Small intestine (tissue), 7 donors: ENCODE measurements around the gene CYP2A7. TPM values are rescaled to one million over a fixed set of nuclear protein-coding genes. Genes with fewer than 3 reads are reported as not detected.
"Not testable (repeated sequence)": the region's sequence is repeated elsewhere in the genome, so short reads cannot be mapped to it uniquely, and the experiment has no call there.

Source experiments
- DNase-seq, 2 donors: peaks; one replicate each; pipeline versions ENCODE4 v3.0.0 to v3.0.0-alpha.2; 2013
- FAIRE-seq: peaks from 2 replicates; lab custom pipeline; 2012; peaks lifted over from hg19 to GRCh38; lab: Jason Lieb, UNC
- H3K27ac ChIP-seq, 3 donors: one replicate each; pipeline ENCODE4 v1.5.1; 2013; ENCODE audit warnings: low read length in 2 of 3, mild to moderate bottlenecking in 2 of 3, control low read depth in 1 of 3, inconsistent platforms in 1 of 3, low read depth in 1 of 3, moderate library complexity in 1 of 3
- H3K27me3 ChIP-seq, 3 donors: one replicate each; pipeline ENCODE4 v1.6.1; 2013; ENCODE audit warnings: low read length in 3 of 3, inconsistent platforms in 1 of 3; ENCODE audit not compliant: control insufficient read depth in 3 of 3, insufficient read depth in 3 of 3
- H3K36me3 ChIP-seq, 3 donors: one replicate each; pipeline ENCODE4 v1.6.1; 2013; ENCODE audit warnings: low read length in 3 of 3, inconsistent platforms in 1 of 3, low read depth in 1 of 3, mild to moderate bottlenecking in 1 of 3, moderate library complexity in 1 of 3; ENCODE audit not compliant: control insufficient read depth in 3 of 3, insufficient read depth in 2 of 3
- H3K4me1 ChIP-seq, 3 donors: one replicate each; pipeline ENCODE4 v1.6.1; 2013; ENCODE audit warnings: low read length in 2 of 3, inconsistent platforms in 1 of 3, low read depth in 1 of 3, mild to moderate bottlenecking in 1 of 3, moderate library complexity in 1 of 3; ENCODE audit not compliant: control insufficient read depth in 3 of 3, insufficient read depth in 2 of 3
- H3K4me3 ChIP-seq, 3 donors: one replicate each; pipeline ENCODE4 v1.5.1; 2013; ENCODE audit warnings: low read length in 3 of 3, control low read depth in 1 of 3, inconsistent platforms in 1 of 3, low read depth in 1 of 3, mild to moderate bottlenecking in 1 of 3, moderate library complexity in 1 of 3
- H3K9me3 ChIP-seq, 2 donors: one replicate each; pipeline ENCODE4 v1.6.1; 2013; ENCODE audit warnings: low read depth in 1 of 2, low read length in 1 of 2; ENCODE audit not compliant: control insufficient read depth in 2 of 2, insufficient read depth in 1 of 2
- WGBS, 3 donors: extraction: QIAGEN DNeasy Blood & Tissue Kit; methylation state at CpG; one replicate each; pipeline ENCODE4 v1.1.7; 2013; 5-methylcytosine and 5-hydroxymethylcytosine counted together
- polyA plus RNA-seq, 4 donors: library from polyadenylated mRNA; stranded (reverse) in 3 of 4; unstranded in 1 of 4; fragments of 200-250 nt in 3 of 4; fragments of 120-200 nt in 1 of 4; gene quantifications; one replicate each; pipeline versions ENCODE4 v1.2.1 to v1.2.3, GENCODE V29; 2013
- donor health status: healthy with polysubstance abuse.
- donor health status: control.
- donor health status: control.
- donor health status: Bipolar disorder and iron deficiency.
- donor health status: healthy.

CYP2A7 gene
- polyA plus RNA-seq, 4 donors, result 0.13 TPM; not detected in 3

DNA sequence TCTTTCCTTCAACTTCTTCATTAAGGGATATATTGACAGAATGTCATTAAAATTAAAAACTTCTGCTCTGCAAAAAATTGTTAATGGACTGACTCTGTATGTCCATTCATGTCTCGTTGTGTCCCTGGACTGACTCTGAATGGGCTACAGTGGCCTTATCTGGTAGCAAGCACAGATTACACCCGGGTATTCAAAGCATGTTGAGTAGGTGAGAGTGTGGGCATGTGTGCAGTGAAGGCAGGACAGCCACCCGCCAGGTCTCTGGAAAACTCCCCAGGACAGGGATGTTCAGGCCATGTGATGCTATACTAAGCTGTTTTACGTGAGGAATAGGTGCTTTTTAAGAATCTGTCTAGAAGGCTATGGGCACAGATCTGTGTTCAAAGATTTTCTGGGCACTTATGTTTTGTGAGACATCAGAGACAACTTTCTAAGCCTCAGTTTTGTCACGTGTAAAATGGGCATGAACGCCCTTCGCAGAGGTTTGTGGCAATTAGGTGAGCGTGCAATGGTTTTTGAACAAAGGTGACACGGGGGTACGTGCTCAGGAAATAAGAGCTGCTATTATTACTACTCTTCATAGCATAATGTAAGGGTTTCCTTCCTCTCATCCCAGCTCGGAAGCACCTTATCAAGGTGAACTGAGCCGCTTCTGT lies 38.9 kb downstream of the CYP2A7 start:
- H3K27ac ChIP-seq, result peak overlapping the region in 1 of 3 donors; percentile 1
- DNase-seq, H3K9me3 ChIP-seq, FAIRE-seq, H3K36me3 ChIP-seq, H3K4me1 ChIP-seq, H3K4me3 ChIP-seq, H3K27me3 ChIP-seq: not testable (repeated sequence)
- WGBS, 3 donors, result 37 to 41% (median 38%) methylated on average over 9 to 10 of the region's 12 CpGs

DNA sequence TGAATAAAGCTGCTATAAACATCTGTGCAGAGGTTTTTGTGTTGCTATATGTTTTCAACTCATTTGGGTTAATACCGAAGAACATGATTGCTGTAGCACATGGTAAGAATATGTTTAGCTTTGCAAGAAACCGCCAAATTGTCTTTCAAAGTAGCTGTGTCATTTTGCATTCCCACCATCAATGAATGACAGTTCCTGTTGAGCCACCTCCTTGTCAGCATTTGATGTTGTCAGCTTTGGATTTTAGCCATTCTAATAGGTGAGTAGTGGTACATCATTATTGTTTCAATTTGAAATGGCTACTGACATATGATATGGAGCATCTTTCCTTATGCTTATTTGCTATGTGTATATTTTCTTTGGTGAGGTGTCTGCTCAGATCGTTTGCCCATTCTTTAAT lies 40.0 kb downstream of the CYP2A7 start:
- FAIRE-seq, result not testable (repeated sequence)

GRCh38 chr19:40838477-40838876 lies 43.6 kb downstream of the CYP2A7 start:
- H3K36me3 ChIP-seq, H3K4me3 ChIP-seq, H3K27me3 ChIP-seq, FAIRE-seq, H3K27ac ChIP-seq, H3K9me3 ChIP-seq, H3K4me1 ChIP-seq, DNase-seq: not testable (repeated sequence)
- 83 to 91% (median 83%) methylated on average over 1 of the region's 1 CpG for WGBS, 3 donors

More for the DNA sequence above, 40.0 kb downstream of the CYP2A7 start:
- not testable (repeated sequence) for DNase-seq, H3K36me3 ChIP-seq, H3K9me3 ChIP-seq, H3K4me3 ChIP-seq, H3K4me1 ChIP-seq, H3K27ac ChIP-seq, H3K27me3 ChIP-seq
- WGBS, 3 donors, result 90 to 95% (median 94%) methylated on average over 2 to 3 of the region's 3 CpGs

GRCh38 chr19:40836754-40837429 lies 45.1 kb downstream of the CYP2A7 start:
- H3K4me3 ChIP-seq, result no peak overlapping the region
- H3K27me3 ChIP-seq, result no peaks in the 10 kb centered on the region
- no peak for DNase-seq
- peaks cover 0 to 21% (median 0%) of the 10 kb centered on the region in 3 donors for H3K4me1 ChIP-seq
- 81 to 87% (median 87%) methylated on average over 6 of the region's 6 CpGs for WGBS, 3 donors
- no peak for FAIRE-seq
- H3K9me3 ChIP-seq, result no peaks in the 10 kb centered on the region
- H3K27ac ChIP-seq, result no peak overlapping the region
- no peaks in the 10 kb centered on the region for H3K36me3 ChIP-seq

GRCh38 chr19:40833728-40834533 lies 48.1 kb downstream of the CYP2A7 start:
- peak in 1 of 2 donors; percentile 48 for DNase-seq
- 31 to 45% (median 37%) methylated on average over 7 of the region's 7 CpGs for WGBS, 3 donors
- H3K4me3 ChIP-seq, H3K27me3 ChIP-seq, H3K9me3 ChIP-seq, H3K36me3 ChIP-seq, FAIRE-seq: not testable (repeated sequence)
- Histone ChIP-seq H3K27ac (peak overlapping the region in 1 of 3 donors; percentile 86), H3K4me1 (peaks cover 0 to 34% (median 0%) of the 10 kb centered on the region in 3 donors)

DNA sequence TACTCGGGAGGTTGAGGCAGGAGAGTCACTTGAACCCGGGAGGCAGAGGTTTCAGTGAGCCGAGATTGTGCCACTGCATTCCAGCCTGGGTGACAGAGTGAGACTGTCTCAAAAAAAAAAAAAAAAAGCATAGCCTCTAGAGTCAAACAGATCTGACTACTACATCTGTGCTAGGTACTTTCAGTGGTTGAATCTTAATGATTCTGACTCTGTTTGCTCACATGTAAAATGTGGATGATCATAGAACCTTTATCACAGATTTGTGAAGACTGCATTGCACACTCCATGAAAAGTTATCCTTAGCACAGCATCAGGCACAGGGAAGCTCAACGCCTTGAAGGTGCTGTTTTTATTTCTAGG lies 49.6 kb downstream of the CYP2A7 start:
- not testable (repeated sequence) for H3K9me3 ChIP-seq, H3K27me3 ChIP-seq, DNase-seq, H3K36me3 ChIP-seq, FAIRE-seq, H3K4me3 ChIP-seq
- Histone ChIP-seq H3K27ac (peak overlapping the region in 1 of 3 donors; percentile 78), H3K4me1 (peaks cover 0 to 34% (median 0%) of the 10 kb centered on the region in 3 donors)
- 45 to 71% (median 64%) methylated on average over 4 of the region's 4 CpGs for WGBS, 3 donors

- no peak overlapping the region for H3K4me3 ChIP-seq
- H3K4me1 ChIP-seq, result peaks cover 0 to 34% (median 0%) of the 10 kb centered on the region in 3 donors
- FAIRE-seq (no peak), DNase-seq (peak; percentile 38 to 94)
- no peaks in the 10 kb centered on the region for H3K27me3 ChIP-seq
- WGBS, 3 donors, result 37 to 63% (median 47%) methylated on average over 7 of the region's 7 CpGs
- H3K9me3 ChIP-seq, result no peaks in the 10 kb centered on the region
- peak overlapping the region in 1 of 3 donors; percentile 78 for H3K27ac ChIP-seq
- H3K36me3 ChIP-seq, result peaks cover 0 to 11% (median 2%) of the 10 kb centered on the region in 3 donors
These were observed 50.3 kb downstream of the CYP2A7 start for GRCh38 chr19:40831502-40832430.
